Femur (tissue), 1 donor: Measurements from ENCODE around the gene TMEM207.

Experiments used
- DNase-seq: peaks from one replicate; pipeline ENCODE4 v3.0.0-alpha.2; 2017

The TMEM207 gene

DNA sequence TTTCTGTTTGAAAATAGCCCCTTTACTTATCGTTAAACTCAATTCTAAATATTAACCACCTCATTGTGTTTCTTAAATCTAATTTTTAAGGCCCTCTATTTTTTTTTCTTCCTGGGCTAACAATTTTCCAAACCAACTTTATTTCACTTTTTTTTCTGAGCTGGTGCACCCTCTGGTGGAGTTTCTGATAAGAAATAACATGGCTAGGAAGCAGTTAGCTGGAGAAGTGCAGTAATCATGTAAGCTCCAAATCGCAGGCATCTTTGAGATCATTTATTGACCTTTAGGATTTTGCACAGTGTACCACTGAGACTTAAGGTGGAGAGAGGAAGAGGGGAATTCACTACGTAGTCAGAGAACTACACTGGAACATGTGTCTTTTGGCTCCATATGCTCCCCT lies 6.4 kb downstream of the TMEM207 start:
- no peak for DNase-seq

DNA sequence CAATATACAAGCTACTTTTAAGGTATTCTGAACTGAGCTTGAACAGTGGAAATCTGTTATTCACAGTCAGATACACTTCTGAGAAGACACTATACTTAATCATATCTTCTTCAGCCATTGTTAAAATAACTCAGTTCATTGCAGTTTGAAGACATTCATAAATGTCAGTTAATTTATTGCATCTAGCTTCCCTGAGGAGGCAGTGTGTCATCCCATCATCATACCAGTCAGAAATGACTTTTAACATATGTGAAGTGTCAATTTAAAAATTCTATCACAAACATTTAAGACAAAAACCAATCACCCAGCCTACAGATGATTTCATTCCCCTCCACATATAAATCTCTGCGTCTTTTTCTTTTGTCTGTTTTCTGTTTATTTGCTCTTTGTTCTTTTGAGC lies 7.5 kb downstream of the TMEM207 start:
- no peak for DNase-seq

DNA sequence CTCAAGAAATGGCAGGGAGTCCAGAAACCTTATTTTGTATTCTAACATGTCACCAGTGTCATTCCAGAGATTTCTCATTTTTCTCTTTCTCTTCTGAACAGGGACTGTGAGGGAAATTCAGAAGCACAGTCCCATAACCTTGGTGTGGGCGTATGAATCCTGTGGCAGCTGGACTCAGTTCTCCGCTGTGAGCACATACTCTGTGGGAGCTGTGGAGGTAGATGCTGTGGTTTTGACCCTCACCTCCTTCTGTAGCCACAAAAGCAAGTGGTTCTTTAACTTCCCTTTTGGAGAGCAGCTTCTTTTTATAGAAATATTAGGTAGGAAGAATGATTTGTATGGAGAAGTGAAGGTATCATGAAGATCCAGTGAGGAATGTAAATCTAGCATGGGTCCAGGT lies 13.4 kb downstream of the TMEM207 start:
- DNase-seq: no peak

DNA sequence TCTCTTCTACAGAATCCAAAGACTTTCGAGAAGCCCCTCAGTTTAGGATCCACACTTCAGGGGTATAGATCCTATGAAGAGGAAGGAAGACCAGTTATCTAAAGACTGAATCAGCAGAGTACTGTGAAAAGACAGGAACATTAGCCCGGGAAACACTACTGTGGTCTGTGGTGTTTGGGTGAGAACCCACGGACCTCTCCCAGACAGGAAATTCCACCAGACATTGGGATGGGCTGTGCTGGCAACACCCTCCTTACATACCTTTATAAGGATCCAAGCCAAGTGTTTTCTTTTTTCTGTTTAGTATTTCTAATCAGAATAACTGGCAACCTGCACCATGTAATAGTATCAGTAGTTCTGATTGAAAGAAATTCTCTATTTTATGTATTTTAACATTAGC lies 14.1 kb downstream of the TMEM207 start:
- DNase-seq: no peak

DNA sequence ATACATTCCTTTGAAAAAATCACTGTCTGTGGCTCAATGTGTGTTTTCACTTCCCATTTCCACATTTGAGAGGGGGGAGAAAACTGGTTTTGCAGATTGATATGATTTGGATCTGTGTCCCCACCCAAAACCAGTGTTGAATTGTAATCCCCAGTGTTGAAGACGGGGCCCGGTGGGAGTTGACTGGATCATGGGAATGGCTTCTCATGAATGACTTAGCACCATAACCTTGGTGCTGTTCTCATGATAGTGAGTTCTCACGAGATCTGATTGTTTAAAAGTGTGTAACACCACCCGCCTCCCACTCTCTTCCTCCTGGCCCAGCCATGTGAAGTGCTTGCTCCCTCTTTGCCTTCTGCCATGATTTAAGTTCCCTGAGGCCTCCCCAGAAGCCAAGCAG lies 16.1 kb downstream of the TMEM207 start:
- DNase-seq: no peak

DNA sequence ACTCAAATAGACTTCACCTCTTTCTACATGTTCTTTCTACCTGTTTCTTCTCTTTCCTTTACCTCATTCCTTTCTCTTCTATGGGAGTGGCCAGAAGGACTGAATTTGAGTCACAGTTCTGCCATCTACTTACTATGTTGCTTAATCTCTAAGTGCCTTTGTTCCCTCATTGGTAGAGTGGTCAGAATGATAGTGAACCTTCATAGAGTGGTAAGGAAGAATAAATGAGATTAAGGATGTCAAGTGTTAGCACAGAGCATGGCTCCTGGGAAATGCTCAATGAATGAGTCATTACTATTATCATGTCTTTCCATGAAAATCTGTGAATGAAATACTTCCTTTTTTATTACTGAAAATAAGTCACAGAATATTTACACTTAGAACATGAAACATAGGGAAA lies 17.5 kb downstream of the TMEM207 start:
- DNase-seq: no peak

DNA sequence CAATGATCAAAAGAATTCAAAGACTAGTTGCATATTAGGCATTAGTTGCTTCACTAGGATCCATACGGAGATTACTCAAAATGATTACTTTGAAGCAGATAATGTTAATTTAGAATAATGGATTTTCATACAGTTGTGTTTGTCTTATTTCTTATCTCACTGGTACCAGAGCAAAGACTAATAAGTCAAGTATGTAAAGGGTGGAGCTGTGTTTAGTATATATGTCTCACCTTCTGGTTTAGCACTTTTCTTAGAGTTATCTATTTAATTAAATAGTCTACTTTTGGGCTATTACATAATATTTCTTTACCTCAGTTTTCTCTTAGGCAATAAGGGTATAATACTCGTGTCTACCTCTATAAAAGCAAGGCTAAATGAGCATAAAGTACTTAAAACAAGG lies 18.8 kb downstream of the TMEM207 start:
- DNase-seq: no peak

DNA sequence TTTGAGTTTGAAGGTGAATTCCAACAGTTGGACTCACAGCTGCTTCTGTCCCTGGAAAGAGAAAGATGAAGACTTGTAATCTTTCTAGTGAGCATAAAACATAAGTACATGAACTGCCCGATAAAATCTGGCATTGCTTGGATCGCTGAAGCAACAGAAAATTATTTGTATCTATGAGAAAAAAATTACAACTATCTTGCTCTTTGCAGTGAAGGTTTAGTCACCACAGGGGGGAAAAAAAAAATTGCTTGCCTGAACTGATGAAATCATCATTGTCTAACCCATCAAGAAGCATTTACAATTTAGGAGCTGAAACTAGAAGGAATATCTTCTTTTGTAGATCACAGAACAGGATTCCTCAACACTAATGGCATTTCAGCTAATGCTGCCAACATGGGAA lies 20.0 kb downstream of the TMEM207 start:
- no peak for DNase-seq

DNA sequence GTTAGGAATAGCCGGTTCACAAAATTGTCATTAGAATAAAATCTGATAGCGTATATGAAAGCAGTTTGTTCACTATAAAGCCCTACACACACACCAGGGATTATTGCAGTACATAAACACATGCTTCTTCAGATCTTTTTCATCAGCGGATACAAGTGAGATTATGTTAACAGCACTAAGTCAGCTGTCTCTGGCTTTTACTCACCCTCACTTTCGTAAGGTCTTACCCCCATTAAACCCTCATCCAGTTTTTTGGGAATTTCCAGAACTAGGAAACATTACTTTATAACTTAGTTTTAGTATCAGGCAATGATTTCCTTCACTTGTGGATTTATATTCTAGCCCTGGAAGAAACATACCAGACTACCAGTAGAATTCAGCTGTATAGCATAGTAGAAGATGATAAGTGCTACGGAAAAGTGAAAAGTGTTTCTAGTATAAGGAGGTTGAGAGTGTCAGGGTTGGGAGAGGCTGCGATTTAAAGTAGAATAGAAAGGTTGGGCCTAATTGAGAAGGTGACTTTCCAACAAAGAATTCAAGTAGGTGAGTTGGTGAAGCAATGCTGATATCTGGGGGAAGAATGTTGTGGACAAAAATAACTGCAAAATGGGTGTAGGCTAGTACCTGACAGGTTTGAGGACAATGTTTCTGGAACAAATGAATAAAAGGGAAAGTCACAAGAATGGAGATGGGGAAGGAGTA lies 22.7 kb downstream of the TMEM207 start:
- no peak for DNase-seq

DNA sequence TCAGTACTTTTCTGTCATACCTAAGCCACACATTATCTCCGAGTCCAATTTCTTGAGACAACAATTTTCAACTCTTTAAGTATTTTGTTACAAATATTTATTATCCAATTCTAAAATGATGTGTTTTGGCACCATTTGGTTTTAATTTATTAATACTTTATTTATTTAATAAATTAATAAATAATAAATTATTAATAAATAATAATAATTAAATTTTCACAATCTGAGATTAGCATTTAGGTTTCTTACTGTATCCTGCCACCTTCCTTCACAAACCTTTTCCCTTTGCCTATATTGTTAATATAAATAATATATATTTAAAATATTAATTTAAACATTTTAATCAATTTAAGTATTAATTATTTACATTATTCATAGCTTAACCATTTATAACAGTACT lies 23.9 kb downstream of the TMEM207 start:
- DNase-seq: no peak

DNA sequence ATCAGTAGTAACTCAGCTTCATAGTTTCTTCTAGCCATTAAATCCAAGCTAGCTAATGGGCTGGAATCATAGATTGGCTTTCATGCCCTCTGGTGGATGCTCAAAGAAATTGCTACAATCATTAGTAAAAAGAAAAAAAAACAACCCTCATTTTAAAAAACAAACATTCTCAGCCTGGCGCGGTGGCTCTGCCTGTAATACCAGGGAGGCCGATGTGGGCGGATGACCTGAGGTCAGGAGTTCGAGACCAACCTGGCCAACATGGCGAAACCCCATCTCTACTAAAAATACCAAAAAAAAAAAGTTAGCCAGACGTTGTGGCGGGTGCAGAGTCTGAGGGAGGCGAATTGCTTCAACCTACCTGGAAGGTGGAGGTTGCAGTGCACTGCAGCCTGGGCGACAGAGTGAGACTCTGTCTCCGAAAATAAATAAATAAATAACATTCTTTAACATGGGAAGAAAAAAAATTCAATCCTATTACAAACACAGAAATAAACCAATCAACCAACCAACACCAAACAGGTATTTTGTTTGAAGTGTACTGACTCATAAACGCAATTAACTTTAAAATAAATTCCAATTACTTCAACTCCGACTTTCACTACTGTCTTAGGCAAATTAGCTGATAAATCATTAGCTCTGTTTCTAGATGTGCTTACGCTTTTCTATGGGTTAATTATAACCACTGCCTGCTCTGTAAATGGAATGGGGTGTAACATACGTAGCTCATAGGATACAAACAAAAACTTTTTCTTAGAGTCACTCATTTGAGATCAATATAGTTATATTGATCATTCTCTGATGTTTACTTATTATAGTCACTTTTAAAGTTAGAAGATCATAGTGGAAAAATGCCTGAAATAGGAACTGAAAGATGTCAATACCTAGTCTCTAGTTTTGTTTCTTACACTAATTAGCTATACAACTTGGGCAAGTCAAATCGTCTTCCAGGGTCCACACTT lies 24.9 kb downstream of the TMEM207 start:
- DNase-seq: peak; percentile 28

DNA sequence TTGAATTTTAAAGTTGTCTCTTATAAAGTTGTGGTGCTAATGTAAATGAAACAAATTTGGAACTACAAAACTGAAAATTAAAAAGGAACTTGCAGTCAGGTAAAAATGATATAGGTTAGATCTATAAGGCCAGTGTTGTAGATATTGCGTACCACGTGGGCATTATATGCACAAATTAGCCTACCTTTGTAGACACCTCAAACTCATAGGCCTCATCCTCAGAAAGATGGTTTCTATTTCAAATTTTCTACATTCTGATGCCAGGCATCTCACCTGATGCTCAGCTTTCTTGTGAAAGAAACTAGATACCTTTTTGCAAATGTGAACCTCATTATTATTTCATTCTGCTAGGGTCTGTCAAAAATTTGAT lies 25.6 kb downstream of the TMEM207 start:
- DNase-seq: no peak

DNA sequence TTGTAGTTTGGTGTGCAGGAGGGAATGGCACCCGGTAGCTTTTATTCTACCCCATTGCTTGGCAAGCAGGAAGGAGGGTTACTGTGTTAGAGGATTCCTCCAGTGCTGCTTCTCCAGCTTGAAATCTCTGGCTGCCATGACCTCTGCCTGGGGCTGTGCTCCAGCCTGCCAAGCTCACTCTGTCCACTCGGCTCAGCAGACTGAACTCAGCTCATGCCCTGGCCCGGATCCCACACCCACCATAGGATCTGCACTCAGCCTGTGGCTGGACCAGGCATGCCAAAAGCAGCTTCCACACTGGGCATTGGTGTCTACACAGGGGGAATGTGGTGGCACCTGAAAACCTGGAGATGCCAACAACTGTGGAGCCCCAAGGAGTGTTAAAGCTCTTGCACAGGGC lies 35.4 kb downstream of the TMEM207 start:
- DNase-seq: no peak

DNA sequence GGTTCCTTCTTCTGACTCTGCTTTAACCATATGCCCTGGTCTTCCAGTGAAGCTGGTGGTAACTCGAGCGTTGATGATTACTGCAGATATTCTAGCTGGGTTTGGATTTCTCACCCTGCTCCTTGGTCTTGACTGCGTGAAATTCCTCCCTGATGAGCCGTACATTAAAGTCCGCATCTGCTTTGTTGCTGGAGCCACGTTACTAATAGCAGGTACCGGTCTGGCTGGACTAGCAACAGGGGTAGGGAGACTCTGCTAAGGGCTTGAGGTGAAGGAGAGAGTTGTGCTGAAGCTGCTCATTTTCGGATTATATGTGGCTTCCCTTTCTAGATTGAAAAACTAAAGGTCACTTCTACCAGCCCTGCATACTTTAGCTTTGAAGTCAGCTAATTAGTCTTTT lies 45.0 kb downstream of the TMEM207 start:
- DNase-seq: no peak

DNA sequence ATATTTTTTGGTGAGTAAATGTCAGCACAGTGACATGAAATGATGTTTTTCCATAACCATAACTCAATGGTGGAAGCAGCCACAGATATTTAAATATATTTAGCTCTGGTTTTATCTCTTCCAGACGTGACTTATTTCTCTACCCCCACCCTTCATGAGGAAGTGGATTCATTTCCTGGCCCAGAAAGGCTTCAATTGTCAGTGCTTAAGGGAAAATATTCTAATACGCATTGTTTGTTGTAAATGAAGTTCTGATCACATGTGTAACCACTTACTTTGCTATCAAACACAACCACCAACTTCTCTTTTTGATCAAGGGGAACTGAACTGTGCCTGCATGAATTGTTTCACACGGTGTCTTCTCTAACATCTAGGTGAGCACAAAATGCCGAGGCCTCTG lies 47.7 kb downstream of the TMEM207 start:
- DNase-seq: no peak

DNA sequence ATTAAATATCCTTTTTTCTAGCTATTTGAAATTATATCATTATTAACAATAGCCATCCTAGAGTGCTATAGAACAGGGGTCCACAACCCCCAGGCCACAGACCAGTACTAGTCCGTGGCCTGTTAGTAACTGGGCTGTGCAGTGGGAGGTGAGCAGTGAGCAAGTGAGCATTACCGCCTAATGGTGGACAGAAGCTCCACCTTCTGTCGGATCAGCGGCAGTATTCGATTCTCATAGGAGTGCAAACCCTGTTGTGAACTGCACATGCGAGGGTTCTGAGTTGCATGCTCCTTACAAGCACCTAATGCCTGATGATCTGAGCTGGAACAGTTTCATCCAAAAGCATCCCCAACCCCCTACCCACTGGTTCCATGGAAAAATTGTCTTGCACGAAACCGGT lies 50.0 kb downstream of the TMEM207 start:
- no peak for DNase-seq

DNA sequence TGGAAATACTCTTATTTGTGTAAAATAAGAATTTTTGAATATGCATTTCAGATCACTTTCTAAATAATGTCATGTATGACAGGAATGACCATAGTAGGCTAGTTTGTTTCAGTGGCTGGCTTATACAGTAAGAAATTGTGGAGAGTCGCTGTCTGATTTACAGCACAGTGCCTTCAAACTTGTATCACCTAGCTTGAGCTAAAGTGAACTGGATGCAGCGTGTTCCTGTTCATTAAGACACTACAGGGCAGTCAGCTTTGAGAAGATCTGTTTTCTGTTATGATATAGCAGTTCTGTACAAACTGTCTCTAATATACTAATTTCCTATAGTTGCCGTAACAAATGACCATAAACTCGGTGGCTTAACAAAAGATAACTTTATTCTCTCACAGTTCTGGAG lies 51.8 kb downstream of the TMEM207 start:
- DNase-seq: no peak

DNA sequence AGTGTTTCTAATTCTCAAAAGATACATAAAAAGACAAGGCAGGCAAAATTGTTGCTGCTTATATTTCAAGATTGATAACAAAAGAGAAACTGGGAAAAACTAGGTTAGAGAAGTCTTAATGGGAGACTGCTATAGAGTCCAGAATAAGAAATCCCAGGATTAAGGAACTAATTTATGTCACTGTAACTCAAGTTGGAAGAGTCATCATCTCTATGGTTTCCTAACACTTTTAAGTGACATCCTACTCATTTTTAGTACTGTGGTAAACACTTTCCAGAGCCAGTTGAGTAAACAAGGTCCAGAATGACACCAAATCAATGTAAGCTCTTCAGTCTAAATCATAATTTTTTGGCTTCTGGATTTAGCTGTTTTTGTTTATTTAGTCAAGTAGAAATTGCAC lies 53.7 kb downstream of the TMEM207 start:
- no peak for DNase-seq

DNA sequence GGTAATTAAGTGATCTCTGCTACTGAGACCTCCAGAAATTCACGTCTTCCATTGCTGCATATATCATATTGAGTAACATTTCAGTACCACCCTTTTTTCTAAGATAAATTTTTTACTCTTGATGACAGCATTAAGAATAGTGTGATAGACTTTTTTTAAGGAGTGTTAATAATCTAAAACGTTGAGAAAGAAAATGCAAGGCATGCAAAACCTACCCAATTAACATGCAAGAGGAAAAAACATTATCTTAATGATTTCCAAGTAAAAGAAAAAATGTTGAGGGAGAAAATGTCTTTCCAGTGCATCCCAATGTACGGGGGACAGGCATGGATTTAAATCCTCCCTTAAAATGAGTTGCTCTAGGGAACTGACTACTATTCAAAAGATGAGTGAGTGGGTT lies 61.0 kb downstream of the TMEM207 start:
- DNase-seq: no peak

DNA sequence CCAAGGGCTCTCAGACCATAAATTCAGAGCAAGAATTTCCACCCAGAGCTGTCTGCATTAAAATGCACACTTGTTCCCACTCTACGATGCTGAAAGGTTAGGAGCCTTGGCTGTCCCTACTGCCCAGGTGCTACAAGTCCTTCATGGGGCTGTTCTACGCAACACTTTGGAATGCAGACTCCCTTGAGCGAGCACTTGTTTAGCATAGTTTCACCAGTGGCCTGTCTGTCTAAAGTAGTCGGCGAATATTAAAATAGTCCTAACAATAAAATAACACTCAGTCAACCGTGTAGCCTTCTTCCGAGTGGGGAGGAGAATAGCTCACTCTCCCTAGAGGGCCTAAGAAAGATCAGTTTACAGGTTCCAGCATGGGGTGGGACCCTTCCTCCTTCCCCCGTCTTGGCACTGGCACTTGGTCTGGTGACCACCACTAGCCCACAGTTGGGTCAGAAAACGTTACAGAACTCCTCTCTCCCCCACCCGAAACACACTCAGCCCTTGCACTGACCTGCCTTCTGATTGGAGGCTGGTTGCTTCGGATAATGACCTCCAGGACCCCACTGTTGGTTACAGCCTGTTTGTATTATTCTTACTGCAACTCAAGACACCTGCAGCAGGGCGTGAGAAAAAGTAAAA lies 62.0 kb downstream of the TMEM207 start, which contains the start of gene CLDN16:
Gene CLDN16, plus strand, starts transcription at position 586 of the 636 bp plus-strand sequence. CDS start 167 bp downstream, outside the sequence.
- no peak for DNase-seq

DNA sequence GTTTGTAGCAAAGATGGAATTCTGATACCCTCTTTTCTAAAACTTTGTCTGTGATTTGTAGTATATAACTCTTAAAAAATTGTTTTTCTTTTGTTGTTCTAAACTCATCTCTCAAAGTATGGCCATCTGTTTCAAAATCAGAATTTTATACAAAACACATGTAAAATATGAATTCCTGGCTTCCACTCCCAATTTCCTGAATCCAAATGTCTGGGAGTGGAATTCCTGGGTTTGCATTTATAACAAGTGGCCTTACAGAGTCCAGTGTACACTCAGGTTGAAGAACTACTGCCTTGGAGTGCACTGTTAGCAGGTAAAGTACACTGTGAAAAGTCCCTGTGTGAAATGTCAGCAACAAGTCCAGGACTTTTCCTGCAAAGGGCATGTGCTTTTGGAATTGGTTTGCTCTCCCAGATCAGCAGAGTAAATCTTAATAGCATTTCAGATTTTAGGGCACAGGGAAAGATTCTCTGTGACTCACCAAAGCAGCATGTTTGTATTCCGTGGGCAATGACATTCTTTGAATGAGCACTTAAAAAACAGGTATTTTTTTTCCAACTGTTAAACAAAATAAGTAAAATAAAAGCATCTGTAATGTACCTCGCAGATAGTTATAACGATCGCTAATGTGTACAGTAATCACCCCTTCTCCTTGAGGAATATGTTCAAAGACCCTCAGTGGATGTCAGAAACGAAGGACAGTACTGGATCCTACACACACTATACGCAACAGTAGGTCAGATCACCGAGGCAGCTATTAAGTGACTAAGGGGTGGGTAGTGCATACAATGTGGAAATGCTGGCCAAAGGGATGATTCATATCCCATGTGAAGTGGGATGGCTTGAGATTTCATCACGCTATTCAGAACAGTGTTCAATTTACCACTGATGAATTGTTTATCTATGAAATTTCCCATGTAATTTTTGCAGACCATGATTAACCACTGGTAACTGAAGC lies 63.7 kb downstream of the TMEM207 start:
- no peak for DNase-seq

DNA sequence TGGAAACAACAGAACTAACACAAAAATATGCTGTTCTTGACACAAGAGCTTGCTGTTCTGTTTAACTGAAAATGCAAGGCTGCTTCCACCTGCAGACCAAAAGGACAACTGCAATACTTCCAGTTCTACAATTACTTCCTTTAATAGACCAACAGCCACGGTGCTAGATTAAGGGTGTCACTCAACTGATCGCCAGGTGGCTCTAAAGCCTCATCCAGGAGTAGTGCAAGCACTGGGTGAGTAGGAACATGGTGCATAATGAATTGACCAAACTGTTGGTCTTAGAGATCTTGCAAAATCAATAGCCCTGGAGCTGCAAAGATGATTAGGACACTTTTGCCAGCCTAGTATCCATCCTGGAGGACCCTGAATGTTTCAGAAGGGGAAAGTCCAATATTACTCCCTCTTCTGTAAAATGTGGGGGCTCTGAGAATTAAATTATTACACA lies 65.4 kb downstream of the TMEM207 start:
- no peak for DNase-seq
